Inflammatory macrophage (primary cell): ENCODE data around the gene TMEM92.

Experiments used
- DNase-seq, 2 donors: peaks; one replicate each; pipeline ENCODE4 v3.0.0-alpha.2; 2020 to 2022

Gene TMEM92

GRCh38 chr17:50328363-50329325 is 54.4 kb downstream of the TMEM92 start:
- no peak for DNase-seq

GRCh38 chr17:50329716-50330115 is 55.5 kb downstream of the TMEM92 start:
- DNase-seq, result no peak

- no peak for DNase-seq
Measured at GRCh38 chr17:50330151-50330775, 56.0 kb downstream of the TMEM92 start.
